ENCODE results near the gene TPP1. TPM values are rescaled to one million over a fixed set of nuclear protein-coding genes. Genes with fewer than 3 reads are reported as not detected.

TPP1 gene
- total and polyA plus RNA-seq, 9 of the 15 experiments (the other 6 are each of a cell fraction or from before 2014, with no cell fraction given): 7.5 to 75.8 (median 15.7) TPM

DNA sequence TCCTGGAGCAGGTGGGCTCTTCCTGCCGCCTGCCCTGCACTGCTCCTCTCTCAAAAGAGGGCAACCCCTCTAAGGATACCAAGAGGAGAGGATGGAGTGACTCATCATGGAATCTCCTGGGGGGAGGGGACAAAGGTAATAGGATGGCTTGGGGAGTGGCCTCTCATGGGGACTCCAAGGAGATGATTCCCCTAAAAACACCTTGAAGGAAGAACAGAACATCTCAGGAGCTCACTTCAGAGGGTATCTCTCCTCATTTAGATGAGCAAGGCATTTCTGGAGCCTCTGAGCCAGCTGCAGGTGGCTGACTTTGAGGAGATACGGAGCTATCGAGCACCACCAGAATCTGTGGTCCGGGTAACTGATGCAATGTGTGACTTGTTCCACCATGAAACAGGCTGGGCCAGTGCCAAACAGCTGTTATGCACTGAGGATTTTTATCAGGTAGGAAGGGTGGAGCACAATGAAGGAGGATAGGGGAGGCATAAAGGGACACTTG lies 56.1 kb downstream of the TPP1 start (continued):
- TF ChIP-seq RAD21 (CRISPR knock-in tag; conservative IDR thresholded peaks at IDR 0.05 in 1 of 2, IDR thresholded peaks at IDR 0.05 in 1 of 2) (peak in 1 of 2 experiments; percentile 25; a peak in 1 of 4 replicates), NFATC3 (IDR thresholded peaks at IDR 0.05) (no peak), ZBED1 (IDR thresholded peaks at IDR 0.05) (0 out of 2 replicates have a peak, but pooled peaks have one; percentile 56), NFIC (IDR thresholded peaks at IDR 0.05) (peak; percentile 99), ZNF3 (CRISPR knock-in tag; IDR thresholded peaks at IDR 0.05) (no peak), IFI16 (CRISPR knock-in tag; IDR thresholded peaks at IDR 0.05) (no peak), ZBTB17 (CRISPR knock-in tag; IDR thresholded peaks at IDR 0.05) (peak; percentile 74; the same call in 1 of the 2 replicates), EP300 (IDR thresholded peaks at IDR 0.05; ENCODE audit: low read length) (peak; percentile 93), CBX3 (IDR thresholded peaks at IDR 0.05; ENCODE audit: borderline replicate concordance in 1 of 2, low read length in 2 of 2) (peak in 1 of 2 experiments; percentile 44; a peak in 1 of 3 replicates), ZKSCAN1 (IDR thresholded peaks at IDR 0.05; ENCODE audit: low read depth, low read length) (no peak), ZNF785 (CRISPR knock-in tag; IDR thresholded peaks at IDR 0.05) (no peak), ZNF217 (CRISPR knock-in tag; IDR thresholded peaks at IDR 0.05) (no peak), FOXA3 (CRISPR knock-in tag; conservative IDR thresholded peaks at IDR 0.05 in 1 of 2, IDR thresholded peaks at IDR 0.05 in 1 of 2) (no peak), ZNF644 (tag; IDR thresholded peaks at IDR 0.05; ENCODE audit: low read depth) (peak; percentile 60; the same call in 1 of the 2 replicates), EP400 (IDR thresholded peaks at IDR 0.05) (peak; percentile 60), BCOR (IDR thresholded peaks at IDR 0.05) (0 out of 2 replicates have a peak, but pooled peaks have one; percentile 38)
- TF ChIP-seq, protein P1, sequence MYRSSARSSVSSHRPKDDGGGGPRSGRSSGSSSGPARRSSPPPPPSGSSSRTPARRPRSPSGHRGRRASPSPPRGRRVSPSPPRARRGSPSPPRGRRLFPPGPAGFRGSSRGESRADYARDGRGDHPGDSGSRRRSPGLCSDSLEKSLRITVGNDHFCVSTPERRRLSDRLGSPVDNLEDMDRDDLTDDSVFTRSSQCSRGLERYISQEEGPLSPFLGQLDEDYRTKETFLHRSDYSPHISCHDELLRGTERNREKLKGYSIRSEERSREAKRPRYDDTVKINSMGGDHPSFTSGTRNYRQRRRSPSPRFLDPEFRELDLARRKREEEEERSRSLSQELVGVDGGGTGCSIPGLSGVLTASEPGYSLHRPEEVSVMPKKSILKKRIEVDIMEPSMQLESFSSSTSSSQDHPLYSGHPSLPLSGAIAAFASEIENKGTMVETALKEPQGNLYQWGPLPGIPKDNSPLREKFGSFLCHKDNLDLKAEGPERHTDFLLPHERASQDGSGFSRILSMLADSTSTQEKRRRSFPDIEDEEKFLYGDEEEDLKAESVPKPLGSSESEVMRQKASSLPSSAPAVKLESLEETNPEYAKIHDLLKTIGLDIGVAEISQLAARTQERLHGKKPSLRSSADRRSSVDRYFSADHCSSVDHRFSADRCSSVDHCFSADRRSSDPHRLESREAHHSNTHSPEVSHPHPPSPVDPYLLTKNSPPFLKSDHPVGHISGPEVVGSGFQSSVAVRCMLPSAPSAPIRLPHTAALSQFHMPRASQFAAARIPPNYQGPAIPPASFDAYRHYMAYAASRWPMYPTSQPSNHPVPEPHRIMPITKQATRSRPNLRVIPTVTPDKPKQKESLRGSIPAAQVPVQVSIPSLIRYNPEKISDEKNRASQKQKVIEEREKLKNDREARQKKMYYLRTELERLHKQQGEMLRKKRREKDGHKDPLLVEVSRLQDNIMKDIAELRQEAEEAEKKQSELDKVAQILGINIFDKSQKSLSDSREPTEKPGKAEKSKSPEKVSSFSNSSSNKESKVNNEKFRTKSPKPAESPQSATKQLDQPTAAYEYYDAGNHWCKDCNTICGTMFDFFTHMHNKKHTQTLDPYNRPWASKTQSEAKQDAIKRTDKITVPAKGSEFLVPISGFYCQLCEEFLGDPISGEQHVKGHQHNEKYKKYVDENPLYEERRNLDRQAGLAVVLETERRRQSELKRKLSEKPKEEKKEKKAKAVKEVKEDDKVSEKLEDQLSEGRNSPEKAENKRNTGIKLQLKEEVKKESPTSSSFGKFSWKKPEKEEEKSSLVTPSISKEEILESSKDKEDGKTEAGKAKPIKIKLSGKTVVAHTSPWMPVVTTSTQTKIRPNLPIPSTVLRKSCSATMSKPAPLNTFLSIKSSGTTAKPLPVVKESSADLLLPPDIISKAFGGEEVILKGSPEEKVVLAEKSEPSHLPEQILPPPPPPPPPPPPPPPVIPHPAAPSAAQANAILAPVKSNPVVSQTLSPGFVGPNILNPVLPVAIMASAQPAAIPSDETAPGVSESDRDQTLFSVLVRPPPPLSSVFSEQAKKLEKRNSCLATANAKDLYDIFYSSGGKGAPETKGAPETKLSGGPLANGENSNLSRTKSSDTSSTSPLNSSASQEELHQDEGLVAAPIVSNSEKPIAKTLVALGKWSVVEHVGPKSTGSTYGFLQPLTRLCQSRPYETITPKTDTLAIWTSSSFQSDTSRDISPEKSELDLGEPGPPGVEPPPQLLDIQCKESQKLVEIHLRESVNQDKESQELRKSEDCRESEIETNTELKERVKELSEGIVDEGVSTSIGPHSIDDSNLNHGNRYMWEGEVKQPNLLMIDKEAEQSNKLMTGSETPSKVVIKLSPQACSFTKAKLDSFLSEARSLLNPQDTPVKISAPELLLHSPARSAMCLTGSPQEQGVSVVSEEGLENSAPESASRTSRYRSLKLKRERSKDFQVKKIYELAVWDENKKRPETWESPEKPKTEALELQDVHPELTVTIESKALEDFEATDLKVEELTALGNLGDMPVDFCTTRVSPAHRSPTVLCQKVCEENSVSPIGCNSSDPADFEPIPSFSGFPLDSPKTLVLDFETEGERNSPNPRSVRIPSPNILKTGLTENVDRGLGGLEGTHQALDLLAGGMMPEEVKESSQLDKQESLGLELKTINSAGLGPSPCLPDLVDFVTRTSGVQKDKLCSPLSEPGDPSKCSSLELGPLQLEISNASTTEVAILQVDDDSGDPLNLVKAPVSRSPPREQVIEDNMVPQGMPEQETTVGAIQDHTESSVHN (IDR thresholded peaks at IDR 0.05; ENCODE audit: borderline replicate concordance in 1 of 2, low read depth in 1 of 2): peak in 1 of 2 experiments; percentile 91; a peak in 2 of 4 replicates
- TF ChIP-seq, protein P2, sequence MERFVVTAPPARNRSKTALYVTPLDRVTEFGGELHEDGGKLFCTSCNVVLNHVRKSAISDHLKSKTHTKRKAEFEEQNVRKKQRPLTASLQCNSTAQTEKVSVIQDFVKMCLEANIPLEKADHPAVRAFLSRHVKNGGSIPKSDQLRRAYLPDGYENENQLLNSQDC (CRISPR knock-in tag; IDR thresholded peaks at IDR 0.05): no peak
- TF ChIP-seq, protein P3, sequence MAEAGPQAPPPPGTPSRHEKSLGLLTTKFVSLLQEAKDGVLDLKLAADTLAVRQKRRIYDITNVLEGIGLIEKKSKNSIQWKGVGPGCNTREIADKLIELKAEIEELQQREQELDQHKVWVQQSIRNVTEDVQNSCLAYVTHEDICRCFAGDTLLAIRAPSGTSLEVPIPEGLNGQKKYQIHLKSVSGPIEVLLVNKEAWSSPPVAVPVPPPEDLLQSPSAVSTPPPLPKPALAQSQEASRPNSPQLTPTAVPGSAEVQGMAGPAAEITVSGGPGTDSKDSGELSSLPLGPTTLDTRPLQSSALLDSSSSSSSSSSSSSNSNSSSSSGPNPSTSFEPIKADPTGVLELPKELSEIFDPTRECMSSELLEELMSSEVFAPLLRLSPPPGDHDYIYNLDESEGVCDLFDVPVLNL (CRISPR knock-in tag; IDR thresholded peaks at IDR 0.05; ENCODE audit: low read depth): no peak

Measured in K562 (cell line).